Activated naive CD8-positive, alpha-beta T cell treated with anti-CD3 and anti-CD28 coated beads, Interleukin-2, amount 10 ng/mL, durations not matched to agents 7 days and 5 days (primary cell): ENCODE results near the gene LRRK2. TPM values are rescaled to one million over a fixed set of nuclear protein-coding genes. Genes with fewer than 3 reads are reported as not detected.
"Not testable (repeated sequence)": the region's sequence is repeated elsewhere in the genome, so short reads cannot be mapped to it uniquely, and the experiment has no call there.

Source experiments
- ATAC-seq: fragments of 150-1000 bp; cut with Tn5 transposase; one replicate; pipeline ENCODE4 v1.10.0; 2021; ENCODE audit warnings: low read depth, moderate library complexity
- POLR2A ChIA-PET: fragments of 350-600 bp; sonication (Branson Sonifier 250); formaldehyde crosslinking; loops from one replicate; lab custom pipeline; 2021; ENCODE audit warnings: antibody characterized with exemption; lab: Charles Lee
- DNase-seq: peaks from one replicate; pipeline ENCODE4 v3.0.0; 2021
- H3K27ac Mint-ChIP-seq: one replicate; pipeline ENCODE4 v1.8.0; 2022; ENCODE audit warnings: mild to moderate bottlenecking, mixed read lengths
- H3K27me3 Mint-ChIP-seq: one replicate; pipeline ENCODE4 v1.8.0; 2022; ENCODE audit warnings: mild to moderate bottlenecking, moderate library complexity, mixed read lengths
- H3K36me3 Mint-ChIP-seq: one replicate; pipeline ENCODE4 v1.8.0; 2021; ENCODE audit warnings: mild to moderate bottlenecking, mixed read lengths
- H3K4me1 Mint-ChIP-seq: one replicate; pipeline ENCODE4 v1.8.0; 2021; ENCODE audit warnings: mixed read lengths
- H3K4me3 Mint-ChIP-seq: one replicate; pipeline ENCODE4 v1.8.0; 2022; ENCODE audit warnings: mild to moderate bottlenecking, moderate library complexity, mixed read lengths
- H3K9me3 Mint-ChIP-seq: one replicate; pipeline ENCODE4 v1.8.0; 2021; ENCODE audit warnings: mixed read lengths
- total RNA-seq, 2 experiments: library from RNA; stranded (reverse); gene quantifications; one replicate each; pipeline ENCODE4 v1.2.3, GENCODE V29; 2021

The LRRK2 gene
- total RNA-seq, 2 experiments from 2014 or later = 0.40 to 0.64 TPM

GRCh38 chr12:40202095-40203059 lies 22.4 kb upstream of the LRRK2 start:
- no peak for ATAC-seq
- Mint-ChIP-seq H3K27ac (no peak overlapping the region), H3K9me3 (no peaks in the 10 kb centered on the region), H3K36me3 (no peaks in the 10 kb centered on the region), H3K4me3 (no peak overlapping the region), H3K27me3 (peaks cover 5% of the 10 kb centered on the region), H3K4me1 (no peaks in the 10 kb centered on the region)
- POLR2A ChIA-PET = no interaction called here
- no peak for DNase-seq

GRCh38 chr12:40203060-40203430 lies 21.8 kb upstream of the LRRK2 start:
- Mint-ChIP-seq H3K9me3 (no peaks in the 10 kb centered on the region), H3K4me1 (no peaks in the 10 kb centered on the region), H3K36me3 (no peaks in the 10 kb centered on the region), H3K27me3 (peaks cover 5% of the 10 kb centered on the region), H3K27ac (no peak overlapping the region), H3K4me3 (no peak overlapping the region)
- DNase-seq = no peak
- POLR2A ChIA-PET = no interaction called here
- ATAC-seq = no peak

- POLR2A ChIA-PET = no interaction called here
- no peak for ATAC-seq
Measured at GRCh38 chr12:40204337-40204736, 20.5 kb upstream of the LRRK2 start.

GRCh38 chr12:40207551-40207950 lies 17.2 kb upstream of the LRRK2 start:
- Mint-ChIP-seq H3K27me3 (peaks cover 7% of the 10 kb centered on the region), H3K4me3 (no peak overlapping the region), H3K4me1 (no peaks in the 10 kb centered on the region), H3K36me3 (no peaks in the 10 kb centered on the region), H3K9me3 (peaks cover 2% of the 10 kb centered on the region), H3K27ac (no peak overlapping the region)
- ATAC-seq (no peak), DNase-seq (no peak)
- POLR2A ChIA-PET = no interaction called here

More at GRCh38 chr12:40204337-40204736, 20.5 kb upstream of the LRRK2 start:
- Mint-ChIP-seq H3K4me1 (no peaks in the 10 kb centered on the region), H3K36me3 (no peaks in the 10 kb centered on the region), H3K4me3 (no peak overlapping the region), H3K27me3 (peaks cover 5% of the 10 kb centered on the region), H3K9me3 (no peaks in the 10 kb centered on the region), H3K27ac (no peak overlapping the region)
- no peak for DNase-seq

- no peaks in the 10 kb centered on the region for H3K4me1 Mint-ChIP-seq
- no peak overlapping the region for H3K27ac Mint-ChIP-seq
- no peak for ATAC-seq
- peaks cover 6% of the 10 kb centered on the region for H3K27me3 Mint-ChIP-seq
- POLR2A ChIA-PET = no interaction called here
- DNase-seq = no peak
- peaks cover 5% of the 10 kb centered on the region for H3K9me3 Mint-ChIP-seq
- no peaks in the 10 kb centered on the region for H3K36me3 Mint-ChIP-seq
- no peak overlapping the region for H3K4me3 Mint-ChIP-seq
Measured at GRCh38 chr12:40208707-40209446, 15.9 kb upstream of the LRRK2 start.

GRCh38 chr12:40209886-40210285 lies 14.9 kb upstream of the LRRK2 start:
- no peak for DNase-seq
- Mint-ChIP-seq H3K27ac (no peak overlapping the region), H3K4me1 (no peaks in the 10 kb centered on the region), H3K27me3 (peaks cover 2% of the 10 kb centered on the region), H3K9me3 (peaks cover 5% of the 10 kb centered on the region), H3K4me3 (no peak overlapping the region), H3K36me3 (no peaks in the 10 kb centered on the region)
- POLR2A ChIA-PET = no interaction called here
- no peak for ATAC-seq

- H3K4me1 Mint-ChIP-seq, DNase-seq, H3K9me3 Mint-ChIP-seq, POLR2A ChIA-PET, H3K27me3 Mint-ChIP-seq, H3K4me3 Mint-ChIP-seq, H3K27ac Mint-ChIP-seq, H3K36me3 Mint-ChIP-seq, ATAC-seq: not testable (repeated sequence)
Measured at GRCh38 chr12:40211186-40211585, 13.6 kb upstream of the LRRK2 start.

- Mint-ChIP-seq H3K27ac (no peak overlapping the region), H3K4me1 (no peaks in the 10 kb centered on the region), H3K27me3 (peaks cover 7% of the 10 kb centered on the region), H3K4me3 (no peak overlapping the region), H3K36me3 (no peaks in the 10 kb centered on the region), H3K9me3 (peaks cover 9% of the 10 kb centered on the region)
- DNase-seq (no peak), ATAC-seq (no peak)
- POLR2A ChIA-PET = no interaction called here
Measured at GRCh38 chr12:40212566-40212965, 12.2 kb upstream of the LRRK2 start.

- H3K27ac Mint-ChIP-seq = no peak overlapping the region
- no peak overlapping the region for H3K4me3 Mint-ChIP-seq
- H3K9me3 Mint-ChIP-seq = peaks cover 9% of the 10 kb centered on the region
- peaks cover 10% of the 10 kb centered on the region for H3K27me3 Mint-ChIP-seq
- no peak for DNase-seq
- POLR2A ChIA-PET = no interaction called here
- no peaks in the 10 kb centered on the region for H3K4me1 Mint-ChIP-seq
- ATAC-seq = no peak
- H3K36me3 Mint-ChIP-seq = no peaks in the 10 kb centered on the region
Measured at GRCh38 chr12:40215982-40216381, 8.8 kb upstream of the LRRK2 start.

GRCh38 chr12:40216516-40217288 lies 8.1 kb upstream of the LRRK2 start:
- POLR2A ChIA-PET = no interaction called here
- Mint-ChIP-seq H3K9me3 (peaks cover 9% of the 10 kb centered on the region), H3K36me3 (no peaks in the 10 kb centered on the region), H3K27me3 (peaks cover 10% of the 10 kb centered on the region), H3K4me1 (no peaks in the 10 kb centered on the region), H3K4me3 (no peak overlapping the region), H3K27ac (no peak overlapping the region)
- no peak for ATAC-seq
- no peak for DNase-seq

- no peak for ATAC-seq
- POLR2A ChIA-PET = no interaction called here
- H3K27me3 Mint-ChIP-seq = peaks cover 24% of the 10 kb centered on the region
Measured at GRCh38 chr12:40219760-40220159, 5.0 kb upstream of the LRRK2 start.

GRCh38 chr12:40222247-40222646 lies 2.5 kb upstream of the LRRK2 start:
- peaks cover 42% of the 10 kb centered on the region for H3K27me3 Mint-ChIP-seq
- no peaks in the 10 kb centered on the region for H3K36me3 Mint-ChIP-seq
- no peak overlapping the region for H3K4me3 Mint-ChIP-seq
- ATAC-seq (no peak), DNase-seq (no peak)
- no peak overlapping the region for H3K27ac Mint-ChIP-seq
- POLR2A ChIA-PET = no interaction called here
- H3K4me1 Mint-ChIP-seq = peaks cover 4% of the 10 kb centered on the region
- H3K9me3 Mint-ChIP-seq = no peaks in the 10 kb centered on the region

More at GRCh38 chr12:40219760-40220159, 5.0 kb upstream of the LRRK2 start:
- no peak overlapping the region for H3K27ac Mint-ChIP-seq
- no peaks in the 10 kb centered on the region for H3K36me3 Mint-ChIP-seq
- H3K9me3 Mint-ChIP-seq = peaks cover 4% of the 10 kb centered on the region
- H3K4me3 Mint-ChIP-seq = no peak overlapping the region
- peaks cover 4% of the 10 kb centered on the region for H3K4me1 Mint-ChIP-seq
- DNase-seq = no peak

GRCh38 chr12:40223646-40224045 lies 1.2 kb upstream of the LRRK2 start:
- Mint-ChIP-seq H3K27ac (no peak overlapping the region), H3K27me3 (peaks cover 43% of the 10 kb centered on the region), H3K9me3 (no peaks in the 10 kb centered on the region), H3K36me3 (no peaks in the 10 kb centered on the region), H3K4me3 (peak overlapping the region; percentile 54), H3K4me1 (peaks cover 4% of the 10 kb centered on the region)
- DNase-seq (no peak), ATAC-seq (no peak)
- POLR2A ChIA-PET = no interaction called here
